SIG-M5 treated with dmso at 0.1 percent for 504 hours (cell line): ENCODE results near the gene TLCD4.

Experiments
- DNase-seq: peaks from one replicate; lab custom pipeline; 2025; ENCODE audit not compliant: unreplicated experiment; lab: John Stamatoyannopoulos, UW

TLCD4 gene

DNA sequence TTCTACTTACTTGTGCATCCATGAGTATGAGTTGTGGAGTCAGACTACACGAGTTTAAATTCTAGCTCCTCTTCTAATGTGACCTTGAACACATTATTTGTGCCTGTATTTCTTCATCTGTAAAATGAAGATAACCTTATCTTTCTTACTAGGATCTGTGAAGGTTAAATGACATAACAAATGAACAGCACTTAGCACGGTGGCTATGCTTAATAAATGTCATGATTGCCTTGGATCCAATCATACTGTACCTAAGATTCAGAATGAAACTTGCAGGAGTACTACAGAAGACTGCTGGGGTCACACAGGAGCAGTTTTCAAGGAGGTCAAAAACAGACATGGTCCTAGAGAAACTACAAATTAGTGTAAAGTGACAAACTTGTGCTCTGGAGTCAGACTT lies 22.2 kb upstream of the TLCD4 start:
- no peak for DNase-seq

DNA sequence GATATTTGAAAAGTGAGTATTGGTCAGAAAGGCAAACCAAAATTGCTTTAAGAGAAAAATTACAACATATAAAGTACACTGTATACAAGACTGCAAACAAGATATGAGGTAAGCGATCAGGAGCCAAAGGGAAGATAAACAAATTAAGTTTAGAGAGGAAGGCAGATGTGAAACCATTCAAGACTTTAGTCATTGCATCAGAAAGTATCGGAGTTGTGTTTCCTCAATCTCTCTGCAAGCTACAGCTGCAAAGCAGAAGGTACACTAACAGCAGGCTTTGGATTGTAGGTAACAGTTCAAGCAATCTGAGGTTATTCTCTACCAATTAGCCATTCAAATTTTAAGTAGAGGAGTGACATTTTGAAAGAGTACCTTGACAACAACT lies 21.3 kb upstream of the TLCD4 start:
- DNase-seq, result peak; percentile 80

DNA sequence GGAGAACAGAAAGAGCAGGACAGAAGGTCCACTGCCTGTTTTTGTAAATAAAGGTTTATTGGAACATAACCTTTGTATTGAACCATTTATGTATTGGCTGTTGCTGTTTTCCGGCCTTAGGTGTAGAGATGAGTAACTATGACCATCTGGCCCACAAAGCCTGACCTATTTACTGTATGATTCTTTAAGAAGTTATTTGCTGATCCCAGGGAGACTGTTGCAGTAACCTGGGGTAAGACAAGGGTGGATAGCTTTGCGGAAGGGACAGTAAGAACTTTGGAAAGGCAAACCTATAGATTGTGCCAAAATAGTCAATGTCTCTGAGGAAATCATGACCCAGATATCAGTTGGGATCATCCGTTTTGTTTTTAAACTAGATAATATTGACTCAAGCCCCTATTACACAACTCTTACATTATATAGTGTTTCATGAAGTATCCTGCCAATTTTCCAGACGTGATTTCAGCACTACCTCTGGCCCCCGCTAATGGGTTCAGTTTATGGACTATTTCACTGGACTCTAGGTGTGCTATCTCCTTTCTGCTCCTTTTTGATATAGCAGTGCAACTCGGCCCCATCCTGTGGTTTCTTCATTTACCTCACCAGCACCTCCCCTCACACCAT lies 20.8 kb upstream of the TLCD4 start:
- no peak for DNase-seq

DNA sequence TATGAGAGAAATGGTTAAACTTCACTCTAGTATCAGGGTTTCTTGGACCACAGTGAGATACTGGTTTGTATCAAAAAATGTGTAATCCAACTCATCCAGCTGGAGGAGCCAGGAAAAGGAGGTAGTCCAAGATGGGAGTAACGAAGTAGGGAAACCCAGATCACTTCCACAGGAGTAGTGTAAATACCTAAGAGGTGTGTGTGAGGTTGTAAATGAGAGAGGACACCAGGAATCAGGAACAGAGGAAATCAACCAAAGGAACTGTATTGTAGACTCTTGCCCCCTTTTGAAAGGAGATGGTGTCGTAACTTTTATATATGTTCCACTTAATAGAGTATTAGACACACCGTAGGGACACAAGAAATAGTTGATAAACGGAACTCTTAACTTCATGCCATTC lies 19.7 kb upstream of the TLCD4 start:
- no peak for DNase-seq

DNA sequence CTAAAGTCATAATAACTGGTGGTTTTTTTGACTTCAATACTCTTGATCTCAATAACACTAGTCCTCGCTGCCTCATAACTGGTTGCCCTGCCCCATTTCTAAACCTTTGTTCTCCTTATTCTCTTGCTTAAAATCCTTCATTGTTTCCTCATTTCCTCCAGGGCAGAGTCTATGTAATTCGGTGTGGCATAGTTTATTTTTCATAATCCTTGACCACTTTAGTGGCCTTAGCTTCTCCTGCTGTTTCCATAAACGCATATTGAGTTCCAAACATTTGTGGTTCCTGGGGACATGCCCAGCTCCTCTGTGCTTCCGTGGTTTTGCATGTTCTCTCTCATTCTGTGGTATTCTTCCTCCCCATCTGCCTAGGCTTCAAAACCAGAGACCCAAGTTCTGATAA lies 19.0 kb upstream of the TLCD4 start:
- peak; percentile 25 for DNase-seq

DNA sequence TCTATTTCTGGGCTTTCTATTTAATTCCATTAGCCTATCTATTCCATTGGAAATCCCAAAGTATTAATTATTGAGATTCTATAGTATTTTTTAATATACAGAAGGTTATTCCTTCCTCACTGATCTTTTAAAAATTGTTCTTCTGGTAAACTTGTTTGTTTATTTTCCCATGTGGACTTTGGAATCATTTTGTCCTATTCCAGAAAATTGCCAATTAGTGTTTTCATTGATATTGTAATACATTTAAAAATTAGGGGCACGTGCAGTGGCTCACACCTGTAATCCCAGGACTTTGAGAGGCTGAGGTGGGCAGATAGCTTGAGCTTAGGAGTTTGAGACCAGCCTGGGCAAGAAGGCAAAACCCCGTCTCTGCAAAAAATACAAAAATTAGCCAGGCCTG lies 8.4 kb upstream of the TLCD4 start:
- DNase-seq, result no peak

DNA sequence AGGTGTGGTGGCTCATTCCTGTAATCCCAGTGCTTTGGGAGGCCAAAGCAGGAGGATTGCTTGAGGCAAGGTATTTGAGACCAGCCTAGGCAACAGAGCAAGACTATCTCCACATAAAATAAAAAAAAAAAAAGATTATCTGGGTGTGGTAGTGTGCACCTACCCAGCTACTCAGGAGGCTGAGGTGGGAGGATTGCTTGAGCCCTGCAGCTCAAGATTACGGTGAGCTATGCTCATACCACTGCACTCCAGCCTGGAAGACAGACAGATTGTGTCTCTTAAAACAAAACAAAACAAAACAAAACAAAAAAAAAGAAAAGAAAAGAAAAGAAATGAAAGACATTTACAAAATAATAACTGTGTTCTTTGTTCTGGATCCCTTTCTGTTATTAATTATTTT lies 6.1 kb upstream of the TLCD4 start:
- no peak for DNase-seq

DNA sequence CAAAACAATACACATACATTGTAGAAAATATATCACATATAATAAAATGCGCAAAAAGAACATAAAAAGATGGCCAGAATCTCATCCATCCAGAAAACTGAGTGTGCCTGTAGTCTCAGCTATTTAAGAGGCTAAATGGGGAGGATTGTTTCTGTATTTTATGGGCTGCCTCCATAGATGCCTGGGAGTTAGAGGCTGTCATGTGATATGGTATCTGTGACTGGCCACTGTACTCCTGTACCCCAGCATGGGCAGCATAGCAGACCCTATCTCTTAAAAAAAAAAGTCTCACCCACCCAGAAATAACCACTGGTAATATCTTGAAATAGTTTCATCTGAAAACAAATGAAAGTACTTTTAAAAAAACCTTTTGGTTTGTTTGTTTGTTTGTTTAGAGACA lies 3.5 kb upstream of the TLCD4 start:
- no peak for DNase-seq

DNA sequence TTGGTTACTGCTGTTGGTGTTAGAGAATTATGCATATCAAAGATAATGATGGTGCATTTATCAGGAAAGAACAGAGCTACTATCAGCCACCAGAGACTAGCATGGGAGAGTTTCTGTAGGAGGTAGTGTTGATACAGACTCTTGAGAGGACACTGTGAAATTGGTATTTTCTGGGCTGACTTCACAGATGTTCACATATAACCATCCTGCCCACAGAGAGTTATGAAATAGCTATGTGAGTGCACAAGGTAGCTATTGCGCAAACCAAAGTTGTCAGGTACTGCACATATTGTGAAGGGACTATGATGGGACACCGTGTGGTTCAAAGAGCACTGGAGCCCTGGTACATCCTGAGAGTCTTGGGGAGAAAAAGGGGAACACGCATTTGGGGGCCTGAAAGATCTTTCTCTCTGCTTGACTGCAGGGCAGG lies 1.4 kb upstream of the TLCD4 start:
- no peak for DNase-seq

DNA sequence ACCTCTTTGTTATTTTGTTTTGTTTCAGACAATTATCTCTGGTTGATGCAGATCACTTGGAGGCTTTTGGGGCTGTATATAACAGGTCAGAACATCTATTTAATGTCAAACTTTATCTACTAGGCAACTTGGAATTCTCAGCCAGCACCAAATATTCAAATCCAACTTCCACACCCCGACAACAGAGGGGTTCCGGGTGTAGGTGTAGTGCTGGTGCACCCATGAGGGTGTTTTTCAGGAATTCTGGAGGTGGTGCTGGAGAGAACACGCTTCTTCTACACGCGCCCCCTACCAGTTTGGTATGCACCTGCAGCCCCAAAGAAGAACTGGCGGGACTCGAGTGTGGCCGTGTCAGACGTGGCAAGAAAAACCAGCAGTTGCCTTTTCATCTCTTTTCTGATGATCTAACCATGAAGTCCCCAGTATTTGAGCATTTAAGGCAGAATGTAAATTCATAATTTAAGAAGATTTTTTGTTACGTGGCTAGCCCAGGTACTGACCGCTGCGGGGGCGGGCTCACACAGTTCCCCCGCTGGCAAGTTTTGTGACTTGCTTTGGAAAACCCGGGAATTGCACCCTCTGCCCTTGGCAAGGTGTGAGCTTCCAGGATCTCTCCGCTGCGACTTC lies 462 bp upstream of the TLCD4 start:
- peak; percentile 43 for DNase-seq

DNA sequence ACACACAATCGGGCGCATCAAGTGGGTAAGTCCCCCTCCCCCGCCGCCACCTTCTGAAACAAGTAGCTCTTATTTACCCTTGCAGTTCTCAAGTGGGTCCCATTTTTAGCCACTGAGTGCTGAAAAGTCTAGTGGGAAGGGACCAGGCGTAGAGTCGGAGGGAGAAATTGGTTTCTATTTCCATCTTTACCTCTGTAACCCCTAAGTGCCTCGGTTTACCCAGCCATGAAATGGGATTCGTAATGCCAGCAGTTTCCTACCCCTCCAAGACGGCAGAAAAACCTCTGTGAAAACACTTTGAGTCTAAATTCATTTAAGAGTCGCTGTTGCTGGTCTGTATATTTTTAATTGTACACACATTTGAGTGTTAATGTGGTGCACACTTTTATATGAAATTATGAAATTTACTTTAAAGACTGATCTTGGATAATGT lies 928 bp downstream of the TLCD4 start:
- DNase-seq, result no peak

DNA sequence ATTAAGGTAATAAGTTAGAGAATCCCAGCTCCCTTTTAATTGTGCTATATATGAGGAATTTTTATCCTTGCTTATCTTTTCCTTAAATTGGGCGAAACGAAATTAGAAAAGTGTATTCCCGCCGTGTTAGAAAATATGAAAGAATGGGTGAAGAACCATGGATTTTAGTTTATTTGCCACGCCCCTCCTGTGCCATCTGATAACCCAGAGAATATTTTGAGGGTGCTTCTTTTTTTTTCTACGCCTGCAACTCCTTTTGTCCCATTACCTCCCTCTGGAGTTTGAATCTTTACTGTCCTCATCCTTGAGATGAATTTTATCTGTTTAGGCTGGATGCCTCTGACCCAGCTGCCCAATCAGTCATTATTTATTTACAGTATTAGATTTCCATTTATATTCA lies 1.6 kb downstream of the TLCD4 start:
- DNase-seq, result no peak

DNA sequence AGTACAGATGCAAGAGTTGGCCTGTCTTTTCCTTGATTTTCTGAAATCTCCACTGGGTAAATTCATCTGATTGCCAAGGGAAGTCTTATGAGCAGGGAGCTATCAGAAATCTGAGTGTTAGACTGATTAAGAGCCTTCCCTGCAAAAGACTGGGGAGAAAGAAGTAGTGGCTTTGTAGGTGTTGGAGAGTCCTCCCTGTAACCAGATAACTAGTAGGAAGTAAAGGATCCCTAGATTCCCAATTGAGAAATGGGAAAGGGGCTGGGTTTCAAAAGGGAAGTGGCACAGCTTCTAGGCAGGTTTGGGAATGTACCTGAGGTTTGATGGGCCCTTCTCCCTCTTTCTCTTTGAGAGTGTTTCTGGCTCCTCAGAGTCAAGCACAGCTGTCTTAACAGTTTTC lies 2.1 kb downstream of the TLCD4 start:
- DNase-seq, result no peak

DNA sequence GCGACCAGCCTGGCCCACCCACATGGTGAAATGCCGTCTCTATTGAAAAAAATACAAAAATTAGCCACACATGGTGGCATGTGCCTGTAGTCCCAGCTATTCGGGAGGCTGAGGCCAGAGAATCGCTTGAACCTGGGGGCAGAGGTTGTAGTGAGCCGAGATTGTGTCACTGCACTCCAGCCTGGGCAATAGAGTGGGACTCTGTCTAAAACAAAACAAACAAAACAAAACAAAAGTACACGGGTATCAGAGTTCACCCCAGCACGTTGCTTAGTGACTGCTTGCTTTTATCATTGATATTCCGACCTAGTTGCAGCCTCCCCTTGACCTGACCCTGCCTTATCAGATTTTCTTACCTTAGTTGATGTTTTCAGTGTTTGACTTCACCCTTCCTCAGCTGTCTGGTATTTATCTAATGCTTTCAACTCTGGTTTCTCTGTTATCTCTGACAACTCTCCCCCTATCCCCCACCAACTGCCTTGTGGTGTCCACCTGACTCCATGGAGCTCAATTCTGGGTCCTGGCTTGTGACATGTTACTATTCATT lies 5.1 kb downstream of the TLCD4 start:
- DNase-seq, result no peak

DNA sequence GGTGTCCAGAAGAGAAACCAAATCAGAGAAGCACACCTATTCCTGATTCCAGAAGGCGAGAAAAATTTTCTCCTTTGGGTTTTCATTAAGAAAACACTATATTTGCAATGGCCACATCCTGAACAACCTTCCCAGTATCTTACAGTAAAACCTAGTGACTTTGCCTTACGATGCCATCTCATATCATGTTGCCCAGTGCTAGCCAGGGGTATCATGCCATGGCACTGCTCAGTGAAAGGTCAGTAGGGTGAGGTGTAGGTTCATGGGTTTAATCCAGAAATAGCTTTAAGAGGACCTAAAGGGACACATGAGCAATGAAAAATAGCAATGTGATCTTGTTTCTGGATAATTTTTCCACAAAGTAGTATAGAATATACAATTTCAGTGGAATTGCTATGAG lies 7.2 kb downstream of the TLCD4 start:
- no peak for DNase-seq

DNA sequence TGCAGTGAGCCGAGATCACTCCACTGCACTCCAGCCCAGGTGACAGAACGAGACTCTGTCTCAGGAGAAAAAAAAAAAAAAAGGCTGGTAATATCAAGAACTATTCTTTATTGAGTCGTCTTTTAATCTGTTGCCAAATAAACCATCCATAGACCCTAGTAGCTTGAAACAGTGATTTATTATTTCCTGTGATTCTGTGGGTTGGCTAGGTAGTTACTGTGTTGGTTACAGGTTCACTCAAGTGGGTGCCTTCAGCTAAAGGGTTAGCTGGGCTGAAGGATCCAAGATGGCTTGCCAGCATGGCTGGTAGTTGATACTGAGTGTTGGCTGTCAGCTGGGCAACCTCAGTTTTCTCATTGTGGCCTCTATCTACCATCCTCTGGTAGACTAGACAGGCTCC lies 9.2 kb downstream of the TLCD4 start:
- DNase-seq, result no peak

DNA sequence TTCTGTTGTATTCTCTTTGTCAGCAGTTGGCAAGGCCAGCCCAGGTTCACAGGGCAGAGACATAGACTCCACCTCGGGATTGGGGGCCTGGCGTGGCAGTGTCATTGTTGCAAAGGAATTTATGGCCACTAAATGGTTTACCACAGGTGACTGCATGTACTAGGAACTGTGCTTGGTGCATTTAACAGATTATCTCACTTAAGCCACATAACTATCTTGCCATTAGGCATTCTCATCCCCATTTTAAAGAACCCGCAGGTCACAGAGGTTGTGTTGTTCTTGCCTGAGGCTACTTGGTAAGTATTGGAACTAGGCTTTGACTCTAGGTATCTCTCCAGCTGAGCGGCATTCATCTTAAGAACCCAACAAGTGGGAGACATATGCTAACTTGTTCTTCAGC lies 9.7 kb downstream of the TLCD4 start:
- no peak for DNase-seq

DNA sequence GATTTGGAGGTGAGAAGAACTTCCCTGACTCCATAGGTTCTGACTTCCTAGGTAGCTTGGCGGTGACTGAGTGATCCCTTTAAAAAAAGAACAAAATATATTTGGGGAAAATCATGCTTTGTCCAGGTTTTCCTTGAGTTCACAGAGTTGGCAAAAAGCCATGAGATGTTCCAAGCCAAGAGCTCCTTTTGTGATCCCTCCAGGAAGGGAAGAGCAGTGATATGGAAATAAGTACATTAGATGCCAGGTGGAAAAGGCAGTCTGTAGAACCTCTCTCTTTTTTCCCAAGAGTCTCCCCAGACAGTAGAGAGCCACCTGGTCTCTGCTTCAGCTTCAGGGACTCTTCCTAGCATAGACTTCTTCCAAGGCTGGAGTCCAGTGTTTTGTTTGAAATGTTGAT lies 10.2 kb downstream of the TLCD4 start:
- no peak for DNase-seq

DNA sequence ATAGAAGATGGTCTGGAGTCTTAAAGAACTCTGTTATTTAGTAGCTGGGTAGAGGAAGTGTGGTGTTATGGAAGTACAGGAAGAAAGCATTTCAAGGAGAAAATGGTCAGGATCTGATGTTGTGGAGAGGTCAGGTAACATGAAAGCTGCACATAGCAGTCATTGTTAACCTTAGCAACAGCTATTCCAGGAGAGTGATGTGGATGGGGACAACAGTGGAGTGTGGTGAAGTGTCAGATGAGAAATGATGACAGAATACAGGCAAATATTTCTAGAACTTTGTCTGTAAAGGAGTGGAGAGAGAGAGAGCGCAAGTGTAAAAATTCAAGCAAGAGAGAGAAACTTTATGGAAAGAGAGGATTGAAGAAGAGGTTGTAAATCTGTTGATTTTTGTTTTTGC lies 15.6 kb downstream of the TLCD4 start:
- DNase-seq, result no peak

DNA sequence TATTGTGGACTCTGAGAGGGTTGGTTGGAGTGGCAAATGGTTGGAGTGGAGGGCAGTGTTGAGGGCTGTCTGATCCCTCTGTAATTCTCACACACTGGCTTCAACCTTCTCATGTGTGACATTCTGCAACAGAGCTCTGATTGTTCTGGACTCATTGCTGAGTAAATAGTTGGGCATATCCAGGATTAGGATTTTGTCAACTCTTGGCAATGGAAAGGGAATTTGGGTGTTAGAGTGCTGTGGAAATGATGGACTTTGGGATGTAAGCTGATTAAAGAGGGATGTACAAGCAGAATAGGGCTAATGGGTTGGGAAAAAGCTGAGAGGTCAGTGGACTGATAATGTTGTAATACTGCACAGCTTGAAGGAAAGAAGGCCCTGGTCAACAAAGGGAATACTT lies 16.5 kb downstream of the TLCD4 start:
- DNase-seq, result no peak

DNA sequence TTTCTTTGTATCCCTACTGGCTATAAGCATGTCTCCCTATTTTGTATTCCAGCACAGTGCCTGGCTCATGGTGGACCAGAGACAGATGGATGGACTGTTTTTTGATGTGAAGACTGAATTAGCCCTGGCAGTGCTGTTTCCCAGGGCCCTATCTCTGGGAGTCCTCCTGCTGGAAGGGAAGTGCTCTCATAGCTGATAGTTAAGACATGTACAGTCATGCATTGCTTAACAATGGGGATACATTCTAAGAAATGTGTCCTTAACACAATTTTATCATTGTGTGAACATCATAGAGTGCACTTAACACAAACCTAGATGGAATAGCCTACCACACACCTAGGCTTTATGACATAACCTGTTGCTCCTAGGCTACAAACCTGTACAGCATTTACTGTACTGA lies 21.1 kb downstream of the TLCD4 start:
- DNase-seq, result no peak

DNA sequence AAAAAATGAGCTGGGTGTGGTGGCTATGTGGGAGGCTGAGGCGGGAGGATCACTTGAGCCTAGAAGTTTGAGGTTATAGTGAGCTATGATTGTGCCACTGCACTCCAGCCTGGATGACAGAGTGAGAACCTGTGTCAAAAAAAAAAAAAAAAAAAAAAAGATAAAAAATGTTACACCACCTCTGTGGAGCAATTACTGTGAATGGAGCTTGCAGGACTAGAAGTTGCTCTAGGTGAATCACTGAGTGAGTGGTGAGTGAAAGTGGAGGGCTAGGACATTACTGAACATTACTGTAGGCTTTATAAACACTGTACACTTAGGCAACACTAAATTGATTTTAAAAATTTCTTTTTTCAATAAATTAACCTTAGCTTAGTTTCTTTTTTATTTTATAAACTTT lies 21.9 kb downstream of the TLCD4 start:
- no peak for DNase-seq

DNA sequence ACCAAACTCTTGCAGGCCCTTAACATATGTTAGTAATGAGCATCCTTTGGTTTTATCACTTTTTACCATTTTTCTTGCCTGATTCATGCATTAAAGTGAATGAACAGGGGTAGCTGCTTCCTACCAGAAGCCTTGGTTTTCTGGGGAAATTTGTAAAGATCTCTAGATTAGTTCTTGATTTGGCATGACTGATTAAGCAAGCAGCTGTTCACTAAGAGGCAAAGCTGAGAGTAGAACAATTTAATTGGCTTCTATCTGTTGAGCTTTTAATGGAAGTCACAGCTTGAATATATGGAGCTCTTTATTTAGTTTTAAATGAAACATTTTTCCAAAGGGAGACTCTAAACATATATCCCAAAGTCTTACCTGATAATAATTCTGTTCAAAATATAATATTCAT lies 23.6 kb downstream of the TLCD4 start:
- no peak for DNase-seq
